HepG2 (cell line): ENCODE data around the gene TMEM151A. TPM values are rescaled to one million over a fixed set of nuclear protein-coding genes. Genes with fewer than 3 reads are reported as not detected.

Experiments
- CHCHD3 ChIP-seq: sonication (generic); formaldehyde crosslinking; IDR thresholded peaks from 2 replicates; pipeline ENCODE4 v1.8.0; 2022; ENCODE audit warnings: mild to moderate bottlenecking, missing genetic modification reagents, moderate library complexity
- CHD4 ChIP-seq: fragments of 200-600 bp; sonication (generic); IDR thresholded peaks from 2 replicates; pipeline ENCODE4 v1.7.0; 2017; ENCODE audit warnings: mild to moderate bottlenecking, low read length, borderline replicate concordance
- DNMT1 ChIP-seq: sonication (generic); formaldehyde crosslinking; IDR thresholded peaks from 2 replicates; pipeline ENCODE4 v1.5.1; 2020; ENCODE audit warnings: mild to moderate bottlenecking, missing genetic modification reagents
- HDAC2 ChIP-seq: sonication (generic); formaldehyde crosslinking; IDR thresholded peaks from 2 replicates; pipeline ENCODE4 v1.4.0; 2020; ENCODE audit warnings: missing genetic modification reagents
- JDP2 ChIP-seq: sonication (generic); formaldehyde crosslinking; IDR thresholded peaks from 2 replicates; pipeline ENCODE4 v1.8.1; 2022; ENCODE audit warnings: missing genetic modification reagents, borderline replicate concordance
- KDM5B ChIP-seq: sonication (generic); formaldehyde crosslinking; IDR thresholded peaks from 2 replicates; pipeline ENCODE4 v1.4.0; 2020; ENCODE audit warnings: missing genetic modification reagents, mild to moderate bottlenecking, borderline replicate concordance
- MYNN ChIP-seq: sonication (generic); formaldehyde crosslinking; IDR thresholded peaks from 2 replicates; pipeline ENCODE4 v1.4.0; 2020; ENCODE audit warnings: mild to moderate bottlenecking, low read depth, missing genetic modification reagents
- RARG ChIP-seq: sonication (generic); formaldehyde crosslinking; IDR thresholded peaks from 2 replicates; pipeline ENCODE4 v1.4.0; 2020; ENCODE audit warnings: low read depth, mild to moderate bottlenecking, missing genetic modification reagents
- RBM39 ChIP-seq: fragments of 200-400 bp; formaldehyde crosslinking; IDR thresholded peaks from one replicate; pipeline ENCODE4 v1.6.1; 2018; ENCODE audit warnings: antibody characterized with exemption, mild to moderate bottlenecking, low read depth, low read length; ENCODE audit not compliant: poor library complexity, severe bottlenecking
- SAP130 ChIP-seq: IDR thresholded peaks from 2 replicates; pipeline ENCODE4 v1.6.1; 2016; ENCODE audit warnings: low read depth
- SIX1 ChIP-seq: sonication (generic); formaldehyde crosslinking; IDR thresholded peaks from 2 replicates; pipeline ENCODE4 v1.4.0; 2020; ENCODE audit warnings: missing genetic modification reagents, borderline replicate concordance
- ZBTB21 ChIP-seq: sonication (generic); formaldehyde crosslinking; IDR thresholded peaks from 2 replicates; pipeline ENCODE4 v1.4.0; 2020; ENCODE audit warnings: missing genetic modification reagents
- ZNF160 ChIP-seq: sonication (generic); formaldehyde crosslinking; IDR thresholded peaks from 2 replicates; pipeline ENCODE4 v1.8.0; 2022; ENCODE audit warnings: mild to moderate bottlenecking, inconsistent platforms, missing genetic modification reagents
- ZNF337 ChIP-seq: sonication (generic); formaldehyde crosslinking; IDR thresholded peaks from 2 replicates; pipeline ENCODE4 v1.5.1; 2020; ENCODE audit warnings: missing genetic modification reagents, low read depth, mild to moderate bottlenecking, borderline replicate concordance
- ZNF431 ChIP-seq: sonication (generic); formaldehyde crosslinking; IDR thresholded peaks from 2 replicates; pipeline ENCODE4 v1.9.0; 2022; ENCODE audit warnings: missing genetic modification reagents, low read depth, mild to moderate bottlenecking, borderline replicate concordance
- ZNF577 ChIP-seq: sonication (generic); formaldehyde crosslinking; IDR thresholded peaks from 2 replicates; pipeline ENCODE4 v1.4.0; 2020; ENCODE audit warnings: mild to moderate bottlenecking, low read depth, missing genetic modification reagents, borderline replicate concordance
- ZNF713 ChIP-seq: sonication (generic); formaldehyde crosslinking; IDR thresholded peaks from 2 replicates; pipeline ENCODE4 v1.4.0; 2020; ENCODE audit warnings: mild to moderate bottlenecking, missing genetic modification reagents
- polyA plus RNA-seq, 8 experiments: library from polyadenylated mRNA; depleted of rRNA in 3 of 8; stranded (reverse) in 7 of 8; unstranded in 1 of 8; fragments of >200 nt; fragmentation: Illumina TruSeq in 4 of 8; extraction: Trizol in 4 of 8; gene quantifications; 2 replicates each; pipeline versions ENCODE4 v1.2.1 to v1.2.3, GENCODE V29; 2011 to 2016; ENCODE audit warnings: low read depth in 4 of 8, missing spikeins in 1 of 8, mixed read lengths in 1 of 8; ENCODE audit not compliant: insufficient read depth in 1 of 8
- total RNA-seq, 5 experiments: library from RNA; depleted of rRNA; stranded (reverse); fragments of >200 nt; fragmentation: Illumina TruSeq; extraction: Trizol; gene quantifications; 2 replicates each; pipeline ENCODE4 v1.2.3, GENCODE V29; 2016; ENCODE audit warnings: low read depth in 1 of 5
- TF ChIP-seq, protein P1 (sequence below): sonication (generic); formaldehyde crosslinking; IDR thresholded peaks from 2 replicates; pipeline ENCODE4 v1.5.0; 2020; ENCODE audit warnings: missing genetic modification reagents
- TF ChIP-seq, protein P2 (sequence below): sonication (generic); formaldehyde crosslinking; IDR thresholded peaks from 2 replicates; pipeline ENCODE4 v1.5.0; 2020; ENCODE audit warnings: mild to moderate bottlenecking, missing genetic modification reagents, moderate library complexity
- TF ChIP-seq, protein P3 (sequence below): sonication (generic); formaldehyde crosslinking; IDR thresholded peaks from 2 replicates; pipeline ENCODE4 v1.5.1; 2020; ENCODE audit warnings: missing genetic modification reagents, mild to moderate bottlenecking, borderline replicate concordance
- TF ChIP-seq, protein P4 (sequence below), 2 experiments: sonication (generic) in 1 of 2; formaldehyde crosslinking in 1 of 2; IDR thresholded peaks; 2 replicates each; pipeline versions ENCODE4 v1.5.1 to v1.6.1; 2011 to 2020; ENCODE audit warnings: borderline replicate concordance in 1 of 2, low read depth in 1 of 2, low read length in 1 of 2, mild to moderate bottlenecking in 1 of 2, missing genetic modification reagents in 1 of 2, moderate library complexity in 1 of 2

The TMEM151A gene
- total and polyA plus RNA-seq, 2 of the 13 experiments (the other 11 are each of a cell fraction or from before 2014, with no cell fraction given): 0.18 to 0.33 TPM

DNA sequence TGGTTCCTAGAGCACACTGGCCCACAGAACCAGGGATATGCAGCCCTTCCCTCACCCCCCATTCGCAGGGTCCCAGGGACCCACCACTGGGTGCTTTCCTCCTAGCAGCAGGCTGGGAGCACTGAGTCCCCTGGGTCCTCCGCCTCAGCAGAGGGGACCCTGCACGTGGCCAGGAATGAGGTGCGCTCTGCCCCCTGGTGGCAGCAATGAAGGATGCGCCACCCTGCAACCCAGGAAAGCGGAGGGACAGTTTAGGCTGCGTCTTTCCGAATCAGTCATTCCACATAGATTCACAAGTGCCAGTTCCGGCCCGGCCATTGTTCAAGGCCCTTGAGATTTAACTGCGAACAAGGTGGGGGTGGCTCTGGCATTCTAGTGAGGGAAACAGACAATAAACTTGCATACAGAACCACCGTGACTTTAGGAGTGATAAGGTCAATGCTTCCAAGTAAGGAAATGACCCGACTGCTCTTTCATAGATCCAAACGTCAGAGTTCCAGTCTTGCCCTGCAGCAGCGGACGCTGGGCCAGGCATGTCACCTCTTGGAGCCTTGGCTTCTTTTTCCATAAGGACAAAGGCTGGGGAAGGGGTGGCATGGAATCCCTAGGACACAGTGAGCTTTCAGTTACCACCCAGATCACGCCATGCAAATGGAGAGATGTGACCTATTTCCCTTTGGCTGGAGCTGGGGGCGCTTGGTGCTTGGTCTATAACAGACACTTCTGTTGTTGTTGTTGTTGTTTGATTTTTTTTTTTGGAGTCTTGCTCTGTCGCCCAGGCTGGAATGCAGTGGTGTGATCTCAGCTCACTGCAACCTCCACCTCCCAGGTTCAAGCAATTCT is 36.8 kb downstream of the TMEM151A start (continued):
- TF ChIP-seq CHCHD3 (CRISPR knock-in tag) (no peak), ZNF713 (CRISPR knock-in tag) (no peak), RARG (CRISPR knock-in tag) (no peak), CHD4 (no peak), ZNF160 (no peak), SAP130 (CRISPR knock-in tag) (peak; percentile 85), ZNF577 (no peak), ZBTB21 (CRISPR knock-in tag) (peak; percentile 42; the same call in 1 of the 2 replicates), JDP2 (CRISPR knock-in tag) (no peak), DNMT1 (0 out of 2 replicates have a peak, but pooled peaks have one; percentile 85), ZNF337 (no peak), KDM5B (CRISPR knock-in tag) (no peak; the same call in 1 of the 2 replicates), HDAC2 (CRISPR knock-in tag) (peak; percentile 87), RBM39 (no peak), SIX1 (CRISPR knock-in tag) (no peak), MYNN (no peak), ZNF431 (CRISPR knock-in tag) (no peak)
- TF ChIP-seq, protein P1, sequence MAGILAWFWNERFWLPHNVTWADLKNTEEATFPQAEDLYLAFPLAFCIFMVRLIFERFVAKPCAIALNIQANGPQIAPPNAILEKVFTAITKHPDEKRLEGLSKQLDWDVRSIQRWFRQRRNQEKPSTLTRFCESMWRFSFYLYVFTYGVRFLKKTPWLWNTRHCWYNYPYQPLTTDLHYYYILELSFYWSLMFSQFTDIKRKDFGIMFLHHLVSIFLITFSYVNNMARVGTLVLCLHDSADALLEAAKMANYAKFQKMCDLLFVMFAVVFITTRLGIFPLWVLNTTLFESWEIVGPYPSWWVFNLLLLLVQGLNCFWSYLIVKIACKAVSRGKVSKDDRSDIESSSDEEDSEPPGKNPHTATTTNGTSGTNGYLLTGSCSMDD (CRISPR knock-in tag): no peak
- TF ChIP-seq, protein P2, sequence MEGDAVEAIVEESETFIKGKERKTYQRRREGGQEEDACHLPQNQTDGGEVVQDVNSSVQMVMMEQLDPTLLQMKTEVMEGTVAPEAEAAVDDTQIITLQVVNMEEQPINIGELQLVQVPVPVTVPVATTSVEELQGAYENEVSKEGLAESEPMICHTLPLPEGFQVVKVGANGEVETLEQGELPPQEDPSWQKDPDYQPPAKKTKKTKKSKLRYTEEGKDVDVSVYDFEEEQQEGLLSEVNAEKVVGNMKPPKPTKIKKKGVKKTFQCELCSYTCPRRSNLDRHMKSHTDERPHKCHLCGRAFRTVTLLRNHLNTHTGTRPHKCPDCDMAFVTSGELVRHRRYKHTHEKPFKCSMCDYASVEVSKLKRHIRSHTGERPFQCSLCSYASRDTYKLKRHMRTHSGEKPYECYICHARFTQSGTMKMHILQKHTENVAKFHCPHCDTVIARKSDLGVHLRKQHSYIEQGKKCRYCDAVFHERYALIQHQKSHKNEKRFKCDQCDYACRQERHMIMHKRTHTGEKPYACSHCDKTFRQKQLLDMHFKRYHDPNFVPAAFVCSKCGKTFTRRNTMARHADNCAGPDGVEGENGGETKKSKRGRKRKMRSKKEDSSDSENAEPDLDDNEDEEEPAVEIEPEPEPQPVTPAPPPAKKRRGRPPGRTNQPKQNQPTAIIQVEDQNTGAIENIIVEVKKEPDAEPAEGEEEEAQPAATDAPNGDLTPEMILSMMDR (CRISPR knock-in tag): peak; percentile 97
- TF ChIP-seq, protein P3, sequence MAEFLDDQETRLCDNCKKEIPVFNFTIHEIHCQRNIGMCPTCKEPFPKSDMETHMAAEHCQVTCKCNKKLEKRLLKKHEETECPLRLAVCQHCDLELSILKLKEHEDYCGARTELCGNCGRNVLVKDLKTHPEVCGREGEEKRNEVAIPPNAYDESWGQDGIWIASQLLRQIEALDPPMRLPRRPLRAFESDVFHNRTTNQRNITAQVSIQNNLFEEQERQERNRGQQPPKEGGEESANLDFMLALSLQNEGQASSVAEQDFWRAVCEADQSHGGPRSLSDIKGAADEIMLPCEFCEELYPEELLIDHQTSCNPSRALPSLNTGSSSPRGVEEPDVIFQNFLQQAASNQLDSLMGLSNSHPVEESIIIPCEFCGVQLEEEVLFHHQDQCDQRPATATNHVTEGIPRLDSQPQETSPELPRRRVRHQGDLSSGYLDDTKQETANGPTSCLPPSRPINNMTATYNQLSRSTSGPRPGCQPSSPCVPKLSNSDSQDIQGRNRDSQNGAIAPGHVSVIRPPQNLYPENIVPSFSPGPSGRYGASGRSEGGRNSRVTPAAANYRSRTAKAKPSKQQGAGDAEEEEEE (CRISPR knock-in tag): 0 out of 2 replicates have a peak, but pooled peaks have one; percentile 32
- TF ChIP-seq, protein P4, sequence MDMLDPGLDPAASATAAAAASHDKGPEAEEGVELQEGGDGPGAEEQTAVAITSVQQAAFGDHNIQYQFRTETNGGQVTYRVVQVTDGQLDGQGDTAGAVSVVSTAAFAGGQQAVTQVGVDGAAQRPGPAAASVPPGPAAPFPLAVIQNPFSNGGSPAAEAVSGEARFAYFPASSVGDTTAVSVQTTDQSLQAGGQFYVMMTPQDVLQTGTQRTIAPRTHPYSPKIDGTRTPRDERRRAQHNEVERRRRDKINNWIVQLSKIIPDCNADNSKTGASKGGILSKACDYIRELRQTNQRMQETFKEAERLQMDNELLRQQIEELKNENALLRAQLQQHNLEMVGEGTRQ (IDR thresholded peaks at IDR 0.05; ENCODE audit: low read depth, low read length): peak; percentile 53; the same call in 1 of the 2 replicates
- TF ChIP-seq, protein P4 (CRISPR knock-in tag; IDR thresholded peaks at IDR 0.05; ENCODE audit: borderline replicate concordance): no peak; the same call in 1 of the 2 replicates
